RWPE2 (cell line): ENCODE results near the gene NGB.

ENCODE experiments used
- ATAC-seq: fragments of 200-7000 bp; cut with Tn5 transposase; 3 replicates; pipeline ENCODE4 v1.9.1; 2021; ENCODE audit warnings: low read depth
- DNase-seq: peaks from one replicate; pipeline ENCODE4 v3.0.0-alpha.2; 2020; ENCODE audit warnings: low spot score
- H3K27ac ChIP-seq: fragments of 450-650 bp; 2 replicates; pipeline ENCODE4 v1.5.1; 2017; ENCODE audit warnings: mild to moderate bottlenecking; ENCODE audit not compliant: poor library complexity, severe bottlenecking
- H3K27me3 ChIP-seq: fragments of 250-450 bp; sonication (Bioruptor Pico); 2 replicates; pipeline ENCODE4 v1.5.1; 2021; ENCODE audit warnings: mild to moderate bottlenecking, moderate library complexity; ENCODE audit not compliant: insufficient read depth, poor library complexity, severe bottlenecking
- H3K36me3 ChIP-seq: fragments of 250-450 bp; sonication (Bioruptor Pico); 2 replicates; pipeline ENCODE4 v1.5.1; 2020; ENCODE audit warnings: low read depth, mild to moderate bottlenecking, moderate library complexity
- H3K4me1 ChIP-seq: fragments of 250-450 bp; sonication (Bioruptor Pico); 2 replicates; pipeline ENCODE4 v1.5.1; 2021; ENCODE audit warnings: mild to moderate bottlenecking, moderate library complexity; ENCODE audit not compliant: insufficient read depth, poor library complexity, severe bottlenecking
- H3K4me3 ChIP-seq: fragments of 250-450 bp; sonication (Bioruptor Pico); 2 replicates; pipeline ENCODE4 v1.5.1; 2021; ENCODE audit warnings: mild to moderate bottlenecking, moderate library complexity; ENCODE audit not compliant: severe bottlenecking
- H3K9me3 ChIP-seq: fragments of 250-450 bp; sonication (Bioruptor Pico); 2 replicates; pipeline ENCODE4 v1.5.1; 2021; ENCODE audit warnings: mild to moderate bottlenecking, moderate library complexity; ENCODE audit not compliant: severe bottlenecking
- TF ChIP-seq, protein P1 (sequence below): fragments of 450-650 bp; IDR thresholded peaks from one replicate; pipeline ENCODE4 v1.5.1; 2017; ENCODE audit warnings: mild to moderate bottlenecking, moderate library complexity; ENCODE audit not compliant: poor library complexity, severe bottlenecking

The NGB gene

DNA sequence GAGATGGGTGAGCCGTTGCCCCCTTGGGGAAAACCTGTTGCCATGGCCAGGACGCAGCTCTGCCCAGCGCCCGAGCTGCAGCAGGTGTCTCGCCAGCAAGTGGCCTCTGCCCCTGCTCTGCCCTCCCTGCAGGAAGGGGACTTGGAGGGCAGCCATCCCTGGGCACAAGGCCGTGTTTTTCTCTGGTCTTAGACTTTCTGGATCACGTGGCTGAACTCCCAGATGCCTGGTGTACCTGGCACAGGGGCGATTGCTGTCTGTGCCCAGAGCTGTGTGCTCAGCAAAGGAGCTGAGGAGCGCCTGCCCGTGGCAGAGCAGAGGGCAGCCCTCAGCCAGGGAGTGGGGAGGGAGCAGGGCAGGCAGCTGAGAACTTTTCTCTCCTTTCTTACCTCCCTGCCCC is 51.4 kb downstream of the NGB start:
- H3K27me3 ChIP-seq = peaks cover 8% of the 10 kb centered on the region
- H3K9me3 ChIP-seq = no peaks in the 10 kb centered on the region
- DNase-seq (no peak), ATAC-seq (no peak)
- H3K4me1 ChIP-seq = no peaks in the 10 kb centered on the region
- TF ChIP-seq, protein P1, sequence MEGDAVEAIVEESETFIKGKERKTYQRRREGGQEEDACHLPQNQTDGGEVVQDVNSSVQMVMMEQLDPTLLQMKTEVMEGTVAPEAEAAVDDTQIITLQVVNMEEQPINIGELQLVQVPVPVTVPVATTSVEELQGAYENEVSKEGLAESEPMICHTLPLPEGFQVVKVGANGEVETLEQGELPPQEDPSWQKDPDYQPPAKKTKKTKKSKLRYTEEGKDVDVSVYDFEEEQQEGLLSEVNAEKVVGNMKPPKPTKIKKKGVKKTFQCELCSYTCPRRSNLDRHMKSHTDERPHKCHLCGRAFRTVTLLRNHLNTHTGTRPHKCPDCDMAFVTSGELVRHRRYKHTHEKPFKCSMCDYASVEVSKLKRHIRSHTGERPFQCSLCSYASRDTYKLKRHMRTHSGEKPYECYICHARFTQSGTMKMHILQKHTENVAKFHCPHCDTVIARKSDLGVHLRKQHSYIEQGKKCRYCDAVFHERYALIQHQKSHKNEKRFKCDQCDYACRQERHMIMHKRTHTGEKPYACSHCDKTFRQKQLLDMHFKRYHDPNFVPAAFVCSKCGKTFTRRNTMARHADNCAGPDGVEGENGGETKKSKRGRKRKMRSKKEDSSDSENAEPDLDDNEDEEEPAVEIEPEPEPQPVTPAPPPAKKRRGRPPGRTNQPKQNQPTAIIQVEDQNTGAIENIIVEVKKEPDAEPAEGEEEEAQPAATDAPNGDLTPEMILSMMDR = no peak
- H3K4me3 ChIP-seq = no peak overlapping the region
- no peaks in the 10 kb centered on the region for H3K36me3 ChIP-seq
- H3K27ac ChIP-seq = no peak overlapping the region

GRCh38 chr14:77217551-77217950 is 53.5 kb downstream of the NGB start:
- no peak for ATAC-seq
- H3K27me3 ChIP-seq = peaks cover 8% of the 10 kb centered on the region

More at GRCh38 chr14:77217551-77217950, 53.5 kb downstream of the NGB start:
- Histone ChIP-seq H3K27ac (no peak overlapping the region), H3K4me3 (no peak overlapping the region), H3K4me1 (no peaks in the 10 kb centered on the region), H3K9me3 (no peaks in the 10 kb centered on the region), H3K36me3 (no peaks in the 10 kb centered on the region)
- TF ChIP-seq, protein P1 = no peak
- DNase-seq = no peak
